NCI-H187 treated with DMSO at 0.1 percent for 48 hours (cell line): ENCODE results near the gene E2F1.

ENCODE experiments used
- DNase-seq: peaks from one replicate; lab custom pipeline; 2025; lab: John Stamatoyannopoulos, UW

The E2F1 gene

GRCh38 chr20:33686100-33686983, at the start of gene E2F1:
Gene E2F1, minus strand, starts transcription at chr20:33686385. Its CDS starts 121 bp downstream, at chr20:33686264.
- DNase-seq: peak; percentile 70

DNA sequence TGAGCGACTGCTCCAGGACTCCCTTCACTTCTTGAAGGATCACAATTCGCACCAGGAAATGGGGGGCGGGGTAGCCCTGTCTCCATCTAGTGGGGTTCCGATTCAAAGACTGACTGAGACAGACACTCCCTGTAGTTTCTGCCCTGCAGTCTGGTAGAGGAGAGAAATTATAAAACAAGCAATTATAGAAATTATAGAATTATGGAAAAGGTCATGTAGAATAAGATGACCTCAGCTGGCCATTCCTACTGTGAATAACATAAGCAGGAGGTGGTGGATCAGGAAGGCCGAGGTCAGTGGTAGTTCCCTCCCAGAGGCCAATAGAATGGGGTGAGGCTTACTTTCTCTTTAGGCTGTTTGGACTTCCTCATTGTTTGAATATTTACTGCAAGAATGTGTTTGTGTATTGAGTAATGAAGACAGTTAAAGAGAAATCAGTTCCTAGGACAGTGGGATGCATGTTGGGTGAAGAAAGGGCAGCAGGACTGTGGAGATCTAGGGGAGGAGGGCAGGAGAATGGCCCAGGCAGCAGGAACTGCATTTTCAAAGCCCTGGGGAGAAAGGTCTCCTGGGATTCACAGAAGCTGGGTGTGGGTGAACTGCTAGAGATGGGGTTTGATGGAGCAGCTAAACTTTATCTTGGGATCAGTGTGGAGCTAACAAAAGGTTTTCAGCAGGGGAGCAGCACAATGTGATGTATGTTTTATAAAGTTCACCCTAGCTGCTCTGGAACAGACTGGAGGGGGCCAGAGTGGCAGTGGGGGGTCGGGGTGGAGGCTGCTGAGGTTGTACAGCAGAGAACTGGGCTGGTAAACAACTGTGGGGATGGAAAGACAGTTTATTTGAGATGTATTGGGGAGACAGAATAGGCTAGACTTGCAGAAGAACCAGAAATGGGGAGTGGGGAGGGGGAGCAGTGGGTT, 47.7 kb upstream of the E2F1 start:
- no peak for DNase-seq

DNA sequence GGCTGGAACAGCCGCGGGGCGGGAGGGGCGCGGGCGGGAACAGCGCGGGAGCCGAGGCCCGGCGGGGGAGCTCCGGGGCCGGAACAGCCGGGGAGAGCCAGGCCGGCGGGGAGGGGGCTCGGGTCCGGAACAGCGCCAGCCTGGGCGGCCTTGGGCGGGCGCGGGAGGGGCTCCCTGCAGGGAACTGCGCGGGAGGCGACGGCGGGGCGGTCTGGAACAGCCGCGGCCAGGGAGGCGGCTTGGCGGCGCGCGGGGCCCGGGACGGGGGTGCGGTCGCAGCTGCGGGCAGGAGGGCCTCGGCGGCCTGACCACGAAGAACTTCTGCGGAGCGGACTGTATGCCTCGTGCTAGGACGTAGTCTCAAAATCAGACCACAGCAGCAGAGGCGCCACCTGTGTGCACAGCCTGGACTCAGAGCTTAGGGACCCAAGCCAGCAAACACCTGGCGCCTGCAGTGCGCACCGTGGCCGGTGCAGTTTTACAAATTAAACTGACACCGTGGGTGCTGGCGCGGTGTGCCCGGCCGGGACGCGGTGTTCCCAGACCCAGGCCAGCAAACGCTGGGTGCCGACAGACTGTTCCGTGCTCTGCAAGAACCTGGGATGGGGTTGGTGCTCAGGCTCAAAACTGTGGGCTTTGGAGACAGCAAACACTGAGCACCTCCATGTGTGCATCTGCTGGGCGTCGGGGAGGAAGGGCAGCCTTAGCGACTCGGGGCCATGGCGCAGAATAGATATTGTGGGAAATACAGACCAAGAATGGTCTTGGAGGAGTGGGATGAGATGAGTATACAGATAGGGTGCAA, 46.2 kb upstream of the E2F1 start:
- no peak for DNase-seq

GRCh38 chr20:33731693-33732165, 45.5 kb upstream of the E2F1 start, which contains the start of gene ZNF341:
Gene ZNF341, plus strand, starts transcription at chr20:33731996. Its CDS starts 26 bp downstream, at chr20:33732022.
- DNase-seq: peak; percentile 45

DNA sequence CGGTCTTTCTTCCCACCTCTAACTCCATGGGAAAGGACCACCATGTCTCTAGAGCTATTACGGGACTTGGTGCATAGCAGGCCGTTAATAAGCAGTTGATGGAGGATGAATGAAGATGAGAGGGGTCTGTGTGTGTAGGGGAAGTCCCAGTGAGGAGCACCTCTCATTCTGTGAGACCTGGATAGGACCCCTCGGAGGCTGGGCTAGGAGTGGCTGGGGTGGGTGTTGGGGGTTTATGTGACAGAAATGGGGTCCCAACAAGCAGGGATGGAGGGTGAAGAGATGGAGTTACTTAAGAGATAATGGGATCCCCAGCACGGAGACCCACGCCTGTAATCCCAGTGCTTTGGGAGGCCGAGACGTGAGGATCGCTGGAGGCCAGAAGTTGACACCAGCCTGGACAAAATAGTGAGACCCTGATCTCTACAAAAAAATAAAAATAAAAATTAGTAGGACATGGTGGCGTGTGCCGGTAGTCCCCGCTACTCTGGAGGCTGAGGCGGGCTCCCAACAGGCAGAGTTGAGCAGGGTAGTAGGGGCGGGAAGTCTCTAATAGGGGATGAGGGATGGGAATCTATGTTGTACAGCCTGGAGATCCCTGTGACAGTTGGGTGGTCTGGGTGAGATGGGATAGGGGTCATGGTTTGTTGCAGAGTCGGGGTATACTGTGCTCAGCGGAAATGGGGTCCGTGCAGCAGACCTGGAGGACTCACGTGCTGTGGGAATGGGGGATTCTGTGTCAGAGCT, 44.9 kb upstream of the E2F1 start:
- no peak for DNase-seq

DNA sequence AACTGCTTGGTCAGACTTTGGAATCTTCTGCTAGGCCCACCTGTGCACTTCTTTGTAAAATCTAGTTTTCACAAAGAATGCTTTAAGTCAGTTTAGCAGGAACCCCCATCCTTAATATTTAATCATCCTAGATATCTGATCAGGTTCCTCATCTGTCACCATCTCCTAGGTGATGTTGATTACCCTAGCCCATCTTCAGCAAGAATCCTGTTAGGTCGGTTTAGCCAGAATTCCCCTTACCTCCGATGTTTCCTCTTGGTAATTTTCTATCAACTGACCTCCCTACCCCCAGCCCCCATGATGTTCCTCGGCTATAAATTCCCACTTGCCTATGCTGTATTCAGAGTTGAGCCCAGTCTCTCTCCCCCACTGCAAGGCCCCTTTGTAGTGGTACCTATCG, 42.9 kb upstream of the E2F1 start:
- DNase-seq: no peak

DNA sequence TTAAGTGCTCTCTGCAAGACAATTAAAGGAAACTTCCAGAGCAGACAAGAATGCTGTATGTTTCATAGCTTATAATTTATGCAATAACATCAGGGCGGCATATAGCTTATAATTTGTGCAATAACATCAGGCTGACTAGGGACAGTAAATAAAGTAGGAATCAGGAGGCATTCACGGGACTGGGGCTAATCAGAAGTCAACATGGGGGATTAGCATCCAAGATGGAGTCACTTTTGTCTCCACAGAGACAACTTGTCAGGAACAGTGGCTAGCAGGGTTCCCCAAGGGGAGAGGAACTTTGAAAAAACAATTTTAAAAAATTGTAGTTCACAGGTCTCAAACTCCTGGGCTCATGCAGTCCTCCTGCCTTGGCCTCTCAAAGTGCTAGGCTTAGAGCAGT, 42.3 kb upstream of the E2F1 start:
- no peak for DNase-seq

DNA sequence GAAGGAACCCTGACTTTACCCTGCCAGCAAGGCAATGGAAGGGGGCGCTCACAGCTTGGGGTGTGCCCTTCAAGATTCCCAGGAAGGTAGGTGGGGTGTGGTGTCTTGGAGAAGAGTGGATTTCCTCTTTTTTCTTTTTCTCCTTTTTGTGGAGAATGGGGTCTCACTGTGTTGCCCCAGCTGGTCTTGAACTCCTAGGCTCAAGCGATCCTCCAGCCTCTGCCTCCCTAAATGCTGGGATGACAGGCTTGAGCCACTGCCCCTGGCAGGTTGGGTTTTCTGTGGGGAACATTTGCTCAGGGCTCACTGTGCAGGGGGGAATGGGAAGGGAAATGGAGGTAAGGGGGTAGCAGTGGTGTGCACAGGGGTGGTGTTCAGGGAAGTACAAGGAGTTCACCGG, 41.6 kb upstream of the E2F1 start:
- no peak for DNase-seq

- no peak for DNase-seq
Measured at GRCh38 chr20:33727115-33727479, 40.9 kb upstream of the E2F1 start.

GRCh38 chr20:33725607-33726264, 39.6 kb upstream of the E2F1 start:
- DNase-seq: no peak

GRCh38 chr20:33724439-33725094, 38.4 kb upstream of the E2F1 start:
- no peak for DNase-seq

DNA sequence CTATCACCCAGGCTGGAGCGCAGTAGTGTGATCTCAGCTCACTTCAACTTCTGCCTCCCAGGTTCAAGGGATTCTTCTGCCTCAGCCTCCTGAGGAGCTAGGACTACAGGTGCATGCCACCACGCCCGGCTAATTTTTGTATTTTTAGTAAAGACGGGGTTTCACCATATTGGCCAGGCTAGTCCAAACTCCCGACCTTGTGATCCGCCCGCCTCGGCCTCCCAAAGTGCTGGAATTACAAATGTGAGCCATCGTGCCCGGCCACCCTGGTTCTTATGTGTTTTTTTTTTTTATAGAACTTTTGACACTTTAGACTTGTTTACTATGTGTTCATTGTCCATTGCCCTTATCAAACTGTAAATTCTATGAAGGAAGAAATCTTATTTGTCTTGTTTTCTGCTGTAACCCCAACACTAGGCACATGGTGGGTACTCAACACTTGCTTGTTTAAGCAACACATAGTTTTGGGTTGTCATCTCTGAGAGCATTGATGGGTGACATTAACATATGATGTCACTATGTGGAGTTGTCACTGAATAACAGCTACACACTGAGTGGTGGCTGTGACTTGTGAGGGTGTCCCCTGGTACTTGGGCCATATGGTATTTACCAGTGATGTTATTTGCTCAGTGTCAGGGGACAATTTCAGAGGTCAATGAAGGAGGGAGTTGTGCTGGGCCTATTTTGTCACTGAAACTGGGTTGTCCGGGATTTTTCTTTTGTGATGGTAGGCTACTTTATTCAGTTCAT, 35.4 kb upstream of the E2F1 start:
- no peak for DNase-seq

GRCh38 chr20:33719989-33720709, 34.0 kb upstream of the E2F1 start, which contains the start of gene PXMP4:
Gene PXMP4, minus strand, starts transcription at chr20:33720310. Its CDS starts 103 bp downstream, at chr20:33720207.
- peak; percentile 62 for DNase-seq

DNA sequence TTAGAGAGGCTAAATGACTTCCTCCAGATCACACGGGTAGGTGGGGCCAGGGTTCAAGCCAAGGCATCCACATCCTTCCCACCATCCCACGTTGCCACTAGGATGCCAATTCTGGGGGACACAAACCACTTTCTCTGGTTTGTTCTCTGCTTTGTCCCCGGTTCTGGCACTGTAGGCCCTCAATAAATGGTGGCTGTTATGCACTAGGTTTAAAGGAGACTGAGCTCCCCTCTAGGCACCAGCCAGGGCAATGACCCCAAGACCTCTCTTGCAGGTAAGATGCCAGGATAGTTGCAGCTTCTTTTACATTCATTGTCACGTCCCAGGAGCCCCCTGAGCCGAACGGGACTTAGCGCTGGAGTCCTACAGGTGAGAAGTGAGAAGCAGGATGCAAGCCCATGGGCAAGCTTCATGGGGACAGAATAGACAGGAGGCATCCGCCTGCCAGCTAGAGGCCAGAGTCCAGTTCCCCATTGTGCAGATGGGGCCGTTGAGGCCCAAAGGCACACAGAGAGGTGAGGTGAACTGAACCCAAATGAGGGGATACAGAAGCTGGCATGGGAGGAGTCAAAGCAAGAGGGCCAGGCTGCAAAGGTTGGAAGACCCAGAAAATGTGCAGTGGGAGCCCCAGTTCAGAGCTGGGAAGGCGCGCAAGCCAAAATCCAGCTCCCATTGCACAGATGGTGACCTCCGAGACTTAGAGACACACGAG, 33.2 kb upstream of the E2F1 start:
- no peak for DNase-seq

DNA sequence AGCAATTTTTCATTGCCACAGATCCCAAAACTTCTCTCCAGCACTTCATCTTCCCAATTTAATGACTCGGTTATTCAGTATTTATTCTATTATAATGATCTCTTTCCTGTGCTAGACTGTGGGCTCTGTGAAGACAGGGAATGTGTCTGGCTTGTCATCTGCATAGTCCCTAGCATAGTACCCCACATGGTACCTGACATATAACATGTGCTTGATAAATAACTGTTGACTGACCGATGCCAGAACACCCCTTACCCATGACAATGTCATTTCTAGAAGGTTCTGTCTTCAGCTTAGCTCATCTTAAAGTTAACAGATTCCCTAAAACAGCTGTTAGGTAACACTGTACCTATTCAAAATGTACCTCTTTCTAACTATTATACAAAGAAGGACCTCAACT, 30.3 kb upstream of the E2F1 start:
- DNase-seq: no peak

GRCh38 chr20:33713865-33714367, 27.7 kb upstream of the E2F1 start:
- no peak for DNase-seq

DNA sequence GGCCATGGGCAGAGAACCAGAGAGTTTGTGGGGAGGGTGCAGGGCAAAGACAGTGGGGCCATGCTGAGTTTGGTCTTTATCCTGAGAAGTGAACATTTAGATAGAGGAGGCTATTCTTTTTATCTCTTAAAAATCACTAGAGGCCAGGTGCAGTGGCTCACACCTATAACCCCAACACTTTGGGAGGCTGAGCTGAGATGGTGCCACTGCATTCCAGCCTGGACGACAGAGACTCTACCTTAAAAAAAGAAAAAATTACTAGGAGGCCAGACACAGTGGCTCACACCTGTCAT, 25.2 kb upstream of the E2F1 start:
- DNase-seq: no peak
